ENCODE measurements around the gene KLHL22.

The KLHL22 gene

GRCh38 chr22:20517841-20518592 lies 22.4 kb upstream of the KLHL22 start:
- H3K4me1 ChIP-seq (ENCODE audit: insufficient read depth, poor library complexity, severe bottlenecking), result peaks cover 63% of the 10 kb centered on the region
- peaks cover 78% of the 10 kb centered on the region for H3K36me3 ChIP-seq (ENCODE audit: low read depth)
- peaks cover 3% of the 10 kb centered on the region for H3K9me3 ChIP-seq (ENCODE audit: severe bottlenecking)
- DNase-seq (ENCODE audit: low spot score) (no peak), ATAC-seq (ENCODE audit: low read depth) (no peak)
- H3K4me3 ChIP-seq (ENCODE audit: severe bottlenecking), result no peak overlapping the region
- no peak for TF ChIP-seq CTCF (IDR thresholded peaks at IDR 0.05; ENCODE audit: poor library complexity, severe bottlenecking)
- no peaks in the 10 kb centered on the region for H3K27me3 ChIP-seq (ENCODE audit: insufficient read depth, poor library complexity, severe bottlenecking)
- H3K27ac ChIP-seq (ENCODE audit: poor library complexity, severe bottlenecking), result peak overlapping the region; percentile 98

GRCh38 chr22:20517422-20517821 lies 21.8 kb upstream of the KLHL22 start:
- Histone ChIP-seq H3K9me3 (ENCODE audit: severe bottlenecking) (peaks cover 3% of the 10 kb centered on the region), H3K36me3 (ENCODE audit: low read depth) (peaks cover 74% of the 10 kb centered on the region), H3K4me3 (ENCODE audit: severe bottlenecking) (no peak overlapping the region), H3K4me1 (ENCODE audit: insufficient read depth, poor library complexity, severe bottlenecking) (peaks cover 57% of the 10 kb centered on the region), H3K27ac (ENCODE audit: poor library complexity, severe bottlenecking) (peak overlapping the region; percentile 98), H3K27me3 (ENCODE audit: insufficient read depth, poor library complexity, severe bottlenecking) (no peaks in the 10 kb centered on the region)
- TF ChIP-seq CTCF (IDR thresholded peaks at IDR 0.05; ENCODE audit: poor library complexity, severe bottlenecking), result no peak
- ATAC-seq (ENCODE audit: low read depth) (peak; percentile 44; the same call in 2 of the 3 replicates), DNase-seq (ENCODE audit: low spot score) (no peak)

- H3K4me1 ChIP-seq (ENCODE audit: insufficient read depth, poor library complexity, severe bottlenecking), result peaks cover 50% of the 10 kb centered on the region
- no peak overlapping the region for H3K4me3 ChIP-seq (ENCODE audit: severe bottlenecking)
- ATAC-seq (ENCODE audit: low read depth) (no peak), DNase-seq (ENCODE audit: low spot score) (no peak)
- no peak for TF ChIP-seq CTCF (IDR thresholded peaks at IDR 0.05; ENCODE audit: poor library complexity, severe bottlenecking)
- H3K9me3 ChIP-seq (ENCODE audit: severe bottlenecking), result peaks cover 3% of the 10 kb centered on the region
- no peaks in the 10 kb centered on the region for H3K27me3 ChIP-seq (ENCODE audit: insufficient read depth, poor library complexity, severe bottlenecking)
- H3K36me3 ChIP-seq (ENCODE audit: low read depth), result peaks cover 70% of the 10 kb centered on the region
- H3K27ac ChIP-seq (ENCODE audit: poor library complexity, severe bottlenecking), result peak overlapping the region; percentile 98
These were observed 20.8 kb upstream of the KLHL22 start for GRCh38 chr22:20516399-20516798.

GRCh38 chr22:20514658-20515406 lies 19.2 kb upstream of the KLHL22 start:
- no peaks in the 10 kb centered on the region for H3K27me3 ChIP-seq (ENCODE audit: insufficient read depth, poor library complexity, severe bottlenecking)
- H3K9me3 ChIP-seq (ENCODE audit: severe bottlenecking), result peaks cover 3% of the 10 kb centered on the region
- DNase-seq (ENCODE audit: low spot score), result peak; percentile 74
- H3K36me3 ChIP-seq (ENCODE audit: low read depth), result peaks cover 64% of the 10 kb centered on the region
- peaks cover 57% of the 10 kb centered on the region for H3K4me1 ChIP-seq (ENCODE audit: insufficient read depth, poor library complexity, severe bottlenecking)
- no peak for TF ChIP-seq CTCF (IDR thresholded peaks at IDR 0.05; ENCODE audit: poor library complexity, severe bottlenecking)
- H3K27ac ChIP-seq (ENCODE audit: poor library complexity, severe bottlenecking), result peak overlapping the region; percentile 98
- no peak overlapping the region for H3K4me3 ChIP-seq (ENCODE audit: severe bottlenecking)
- ATAC-seq (ENCODE audit: low read depth), result peak; percentile 93

Data from RWPE2 (cell line).